AG04450 (cell line): ENCODE data around the gene ARHGEF17. TPM values are rescaled to one million over a fixed set of nuclear protein-coding genes. Genes with fewer than 3 reads are reported as not detected.

Experiments
- CTCF ChIA-PET: fragments of 300-600, 350-600 bp; formaldehyde crosslinking; extraction: SDS; loops from one replicate; lab custom pipeline; 2022; ENCODE audit warnings: antibody characterized with exemption, inconsistent platforms; lab: Charles Lee
- POLR2A ChIA-PET: fragments of 350-600 bp; formaldehyde crosslinking; extraction: SDS; loops from one replicate; lab custom pipeline; 2021; ENCODE audit warnings: antibody characterized with exemption, inconsistent platforms; lab: Yijun Ruan, JAX
- DNase-seq: peaks from one replicate; pipeline ENCODE4 v3.0.0-alpha.2; 2011; ENCODE audit warnings: low read depth, low spot score
- H3K27ac ChIP-seq: one replicate; pipeline ENCODE4 v1.5.1; 2012; ENCODE audit warnings: low read depth, low read length, control low read depth
- H3K27me3 ChIP-seq: one replicate; pipeline ENCODE4 v1.6.0; 2012; ENCODE audit warnings: low read length; ENCODE audit not compliant: control insufficient read depth, insufficient read depth
- H3K4me3 ChIP-seq: 2 replicates; pipeline ENCODE4 v1.5.1; 2011; ENCODE audit warnings: mild to moderate bottlenecking, low read depth, low read length, control low read depth
- H3K9me3 ChIP-seq: 2 replicates; pipeline ENCODE4 v1.5.1; 2012; ENCODE audit warnings: low read length; ENCODE audit not compliant: control insufficient read depth, insufficient read depth
- CTCF ChIP-seq: IDR thresholded peaks from 2 replicates; pipeline ENCODE4 v1.5.1; 2011; ENCODE audit warnings: low read depth, low read length, control low read depth, inconsistent platforms
- polyA plus RNA-seq: library from polyadenylated mRNA; depleted of rRNA; stranded (reverse); fragments of >200 nt; gene quantifications from 2 replicates; pipeline ENCODE4 v1.2.3, GENCODE V29; 2011

Gene ARHGEF17
- polyA plus RNA-seq, 1 experiment: 30.6 TPM

GRCh38 chr11:73335204-73335923, 27.3 kb downstream of the ARHGEF17 start:
- Histone ChIP-seq H3K27me3 (no peaks in the 10 kb centered on the region), H3K27ac (peak overlapping the region; percentile 87), H3K4me3 (peak overlapping the region; percentile 27; the same call in 1 of the 2 replicates), H3K9me3 (no peaks in the 10 kb centered on the region)
- peak; percentile 98 for TF ChIP-seq CTCF
- CTCF ChIA-PET: interaction anchor here (0.6 to 8.7 kb wide), 36 partner anchors 9 to 620 kb away, joined by 3 to 137 read pairs (median 5); partner anchors contain the start of genes ARHGEF17 and P2RY6
- POLR2A ChIA-PET: interaction anchor here (2.4 to 5.2 kb wide), 3 partner anchors 9 to 27 kb away, joined by 9 to 70 read pairs (median 16); partner anchors contain the start of gene ARHGEF17
- no peak for DNase-seq

- Histone ChIP-seq H3K9me3 (no peaks in the 10 kb centered on the region), H3K4me3 (no peak overlapping the region), H3K27ac (no peak overlapping the region), H3K27me3 (no peaks in the 10 kb centered on the region)
- CTCF ChIA-PET: interaction anchor here (0.9 to 8.7 kb wide), 6 partner anchors 10 to 31 kb away, joined by 3 to 137 read pairs (median 4); partner anchors contain the start of gene ARHGEF17
- no peak for TF ChIP-seq CTCF
- POLR2A ChIA-PET: interaction anchor here (5.2 kb wide), 1 partner anchor 30 kb away, joined by 70 read pairs; the partner anchor contains the start of gene ARHGEF17
- DNase-seq: no peak
Observed at GRCh38 chr11:73337846-73338245, 29.8 kb downstream of the ARHGEF17 start.

- TF ChIP-seq CTCF: no peak
- H3K27me3 ChIP-seq: no peaks in the 10 kb centered on the region
- ChIA-PET CTCF (interaction anchor here (5.2 to 8.7 kb wide), 2 partner anchors 12 to 31 kb away, joined by 127 to 137 read pairs; partner anchors contain the start of gene ARHGEF17), POLR2A (interaction anchor here (5.2 kb wide), 1 partner anchor 30 kb away, joined by 70 read pairs; the partner anchor contains the start of gene ARHGEF17)
- no peak for DNase-seq
- no peak overlapping the region for H3K27ac ChIP-seq
- no peaks in the 10 kb centered on the region for H3K9me3 ChIP-seq
- no peak overlapping the region for H3K4me3 ChIP-seq
Observed at GRCh38 chr11:73338279-73338678, 30.2 kb downstream of the ARHGEF17 start.

- POLR2A ChIA-PET: interaction anchor here (0.6 kb wide), 1 partner anchor 31 kb away, joined by 3 read pairs; no protein-coding TSS in a partner anchor
- Histone ChIP-seq H3K27me3 (no peaks in the 10 kb centered on the region), H3K27ac (peak overlapping the region; percentile 11), H3K4me3 (no peak overlapping the region), H3K9me3 (no peaks in the 10 kb centered on the region; the same call in 1 of the 2 replicates)
- CTCF ChIA-PET: interaction anchor here (3.2 to 8.7 kb wide), 2 partner anchors 10 to 33 kb away, joined by 21 to 127 read pairs; no protein-coding TSS in a partner anchor
- no peak for TF ChIP-seq CTCF
- no peak for DNase-seq
Observed at GRCh38 chr11:73340164-73340563, 32.1 kb downstream of the ARHGEF17 start.
